ENCODE measurements around the gene RTN4IP1.

The RTN4IP1 gene

GRCh38 chr6:106547601-106548453, 81.5 kb downstream of the RTN4IP1 start:
- no peak for DNase-seq (ENCODE audit: low read depth in 2 of 2)

GRCh38 chr6:106546691-106547414, 82.4 kb downstream of the RTN4IP1 start:
- DNase-seq (ENCODE audit: low read depth in 2 of 2): no peak

- DNase-seq (ENCODE audit: low read depth in 2 of 2): no peak
Measured at GRCh38 chr6:106546261-106546690, 83.0 kb downstream of the RTN4IP1 start.

- DNase-seq (ENCODE audit: low read depth in 2 of 2): no peak
Measured at GRCh38 chr6:106540907-106541306, 88.4 kb downstream of the RTN4IP1 start.

GRCh38 chr6:106540432-106540831, 88.9 kb downstream of the RTN4IP1 start:
- no peak for DNase-seq (ENCODE audit: low read depth in 2 of 2)

- DNase-seq (ENCODE audit: low read depth in 2 of 2): no peak
Measured at GRCh38 chr6:106539936-106540335, 89.4 kb downstream of the RTN4IP1 start.

- no peak for DNase-seq (ENCODE audit: low read depth in 2 of 2)
Measured at GRCh38 chr6:106538145-106538544, 91.2 kb downstream of the RTN4IP1 start.

- DNase-seq (ENCODE audit: low read depth in 2 of 2): no peak
Measured at GRCh38 chr6:106537662-106538061, 91.6 kb downstream of the RTN4IP1 start.

GRCh38 chr6:106536851-106537250, 92.4 kb downstream of the RTN4IP1 start:
- no peak for DNase-seq (ENCODE audit: low read depth in 2 of 2)

- DNase-seq (ENCODE audit: low read depth in 2 of 2): no peak
Measured at GRCh38 chr6:106536357-106536756, 92.9 kb downstream of the RTN4IP1 start.

- DNase-seq (ENCODE audit: low read depth in 2 of 2): no peak
Measured at GRCh38 chr6:106535012-106535411, 94.3 kb downstream of the RTN4IP1 start.

- peak in 1 of 2 donors; percentile 39 for DNase-seq (ENCODE audit: low read depth in 2 of 2)
Measured at GRCh38 chr6:106534564-106534982, 94.7 kb downstream of the RTN4IP1 start.

- DNase-seq (ENCODE audit: low read depth in 2 of 2): no peak
Measured at GRCh38 chr6:106534004-106534403, 95.3 kb downstream of the RTN4IP1 start.

- DNase-seq (ENCODE audit: low read depth in 2 of 2): no peak
Measured at GRCh38 chr6:106533054-106533453, 96.2 kb downstream of the RTN4IP1 start.

- DNase-seq (ENCODE audit: low read depth in 2 of 2): no peak
Measured at GRCh38 chr6:106530502-106530901, 98.8 kb downstream of the RTN4IP1 start.

- DNase-seq (ENCODE audit: low read depth in 2 of 2): no peak
Measured at GRCh38 chr6:106530026-106530425, 99.3 kb downstream of the RTN4IP1 start.

GRCh38 chr6:106529438-106529837, 99.9 kb downstream of the RTN4IP1 start:
- DNase-seq (ENCODE audit: low read depth in 2 of 2): no peak

GRCh38 chr6:106528521-106528920, 100.8 kb downstream of the RTN4IP1 start:
- DNase-seq (ENCODE audit: low read depth in 2 of 2): no peak

GRCh38 chr6:106527979-106528378, 101.3 kb downstream of the RTN4IP1 start:
- no peak for DNase-seq (ENCODE audit: low read depth in 2 of 2)

- no peak for DNase-seq (ENCODE audit: low read depth in 2 of 2)
Measured at GRCh38 chr6:106527117-106527516, 102.2 kb downstream of the RTN4IP1 start.

GRCh38 chr6:106525882-106526275, 103.4 kb downstream of the RTN4IP1 start:
- no peak for DNase-seq (ENCODE audit: low read depth in 2 of 2)

- DNase-seq (ENCODE audit: low read depth in 2 of 2): no peak
Measured at GRCh38 chr6:106525107-106525881, 104.0 kb downstream of the RTN4IP1 start.

All from stimulated activated CD8-positive, alpha-beta memory T cell treated with anti-CD3 and anti-CD28 coated beads, Interleukin-2, amount 100 ng/mL, for 48 hours (primary cell).